ENCODE data around the gene KRTAP12-4. TPM values are rescaled to one million over a fixed set of nuclear protein-coding genes. Genes with fewer than 3 reads are reported as not detected.
"Not testable (repeated sequence)": the region's sequence is repeated elsewhere in the genome, so short reads cannot be mapped to it uniquely, and the experiment has no call there.

The KRTAP12-4 gene
- total RNA-seq, 1 donor from 2014 or later, result not detected

DNA sequence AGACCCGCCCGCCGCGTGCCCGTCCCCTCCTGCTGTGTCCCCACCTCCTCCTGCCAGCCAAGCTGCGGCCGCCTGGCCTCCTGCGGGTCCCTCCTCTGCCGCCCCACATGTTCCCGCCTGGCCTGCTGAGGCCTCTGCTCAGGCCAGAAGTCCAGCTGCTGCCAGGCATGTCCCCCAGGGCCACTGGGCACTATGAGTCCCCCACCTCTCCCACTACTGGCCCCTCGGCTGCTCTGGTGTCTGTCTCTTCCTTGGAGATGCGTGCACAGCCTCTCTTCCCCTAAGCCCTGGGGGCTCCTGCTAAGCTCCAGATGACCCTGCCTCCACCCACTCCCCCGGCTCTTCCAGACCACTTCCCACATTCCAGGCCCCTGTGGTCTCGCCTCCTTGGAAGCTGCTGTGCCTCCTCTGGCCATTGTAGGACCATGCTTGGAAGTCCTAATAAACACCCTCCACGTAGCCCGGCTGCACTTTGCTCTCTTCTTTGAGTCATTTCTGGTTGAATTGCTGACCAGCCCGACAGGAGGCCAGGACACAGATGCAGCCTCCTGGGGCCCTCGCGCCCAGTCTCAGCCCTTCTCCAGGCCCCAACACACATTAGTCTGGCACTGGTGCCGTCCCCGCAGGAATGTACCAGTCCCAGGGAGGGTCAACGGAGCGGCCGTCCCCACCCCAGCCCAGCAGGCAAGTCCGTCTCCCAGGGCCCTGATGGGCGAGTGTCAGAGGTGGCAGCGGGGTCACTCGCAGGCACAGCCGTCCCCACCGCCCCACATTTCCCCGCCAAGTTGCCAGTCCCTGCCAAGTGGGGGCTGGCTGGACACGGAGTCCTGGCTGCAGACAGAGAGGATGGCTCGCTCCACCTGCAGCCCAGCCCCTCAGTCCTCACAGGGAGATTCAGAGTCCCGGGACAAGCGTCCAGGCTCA is 43.6 kb upstream of the KRTAP12-4 start:
- H3K27ac Mint-ChIP-seq (ENCODE audit: unreplicated experiment), result no peak overlapping the region
- H3K4me1 Mint-ChIP-seq (ENCODE audit: unreplicated experiment), result peaks cover 2% of the 10 kb centered on the region
- no peaks in the 10 kb centered on the region for H3K36me3 Mint-ChIP-seq (ENCODE audit: low read depth, unreplicated experiment)
- no peak overlapping the region for H3K4me3 Mint-ChIP-seq (ENCODE audit: unreplicated experiment)
- DNase-seq (ENCODE audit: low spot score), result no peak
- H3K9me3 Mint-ChIP-seq (ENCODE audit: unreplicated experiment), result no peaks in the 10 kb centered on the region
- no peak for TF ChIP-seq CTCF (IDR thresholded peaks at IDR 0.05; ENCODE audit: unreplicated experiment)
- H3K27me3 Mint-ChIP-seq (ENCODE audit: unreplicated experiment), result peaks cover 10% of the 10 kb centered on the region

DNA sequence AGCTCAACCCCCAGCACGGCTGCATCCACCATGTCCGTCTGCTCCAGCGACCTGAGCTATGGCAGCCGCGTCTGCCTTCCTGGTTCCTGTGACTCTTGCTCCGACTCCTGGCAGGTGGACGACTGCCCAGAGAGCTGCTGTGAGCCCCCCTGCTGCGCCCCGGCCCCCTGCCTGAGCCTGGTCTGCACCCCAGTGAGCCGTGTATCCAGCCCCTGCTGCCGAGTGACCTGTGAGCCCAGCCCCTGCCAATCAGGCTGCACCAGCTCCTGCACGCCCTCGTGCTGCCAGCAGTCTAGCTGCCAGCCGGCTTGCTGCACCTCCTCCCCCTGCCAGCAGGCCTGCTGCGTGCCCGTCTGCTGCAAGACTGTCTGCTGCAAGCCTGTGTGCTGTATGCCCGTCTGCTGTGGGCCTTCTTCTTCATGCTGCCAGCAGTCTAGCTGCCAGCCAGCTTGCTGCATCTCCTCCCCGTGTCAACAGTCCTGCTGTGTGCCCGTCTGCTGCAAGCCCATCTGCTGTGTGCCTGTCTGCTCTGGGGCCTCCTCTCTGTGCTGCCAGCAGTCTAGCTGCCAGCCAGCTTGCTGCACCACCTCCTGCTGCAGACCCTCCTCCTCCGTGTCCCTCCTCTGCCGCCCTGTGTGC is 42.8 kb upstream of the KRTAP12-4 start, which contains the start of gene KRTAP10-12:
KRTAP10-12 (plus strand) TSS at position 1 of the 639 bp plus-strand sequence; CDS start at position 31, 30 bp downstream.
- not testable (repeated sequence) for H3K9me3 Mint-ChIP-seq (ENCODE audit: unreplicated experiment); H3K4me3 Mint-ChIP-seq (ENCODE audit: unreplicated experiment); H3K36me3 Mint-ChIP-seq (ENCODE audit: low read depth, unreplicated experiment); H3K4me1 Mint-ChIP-seq (ENCODE audit: unreplicated experiment); DNase-seq (ENCODE audit: low spot score)
- Mint-ChIP-seq H3K27me3 (ENCODE audit: unreplicated experiment) (peaks cover 10% of the 10 kb centered on the region), H3K27ac (ENCODE audit: unreplicated experiment) (peak within 1 kb of the TSS; percentile 7)

- no peak for DNase-seq (ENCODE audit: low spot score)
- H3K27ac Mint-ChIP-seq (ENCODE audit: unreplicated experiment), result peak overlapping the region; percentile 7
- no peaks in the 10 kb centered on the region for H3K9me3 Mint-ChIP-seq (ENCODE audit: unreplicated experiment)
- no peaks in the 10 kb centered on the region for H3K36me3 Mint-ChIP-seq (ENCODE audit: low read depth, unreplicated experiment)
- H3K4me3 Mint-ChIP-seq (ENCODE audit: unreplicated experiment), result no peak overlapping the region
- H3K27me3 Mint-ChIP-seq (ENCODE audit: unreplicated experiment), result peaks cover 7% of the 10 kb centered on the region
- peaks cover 2% of the 10 kb centered on the region for H3K4me1 Mint-ChIP-seq (ENCODE audit: unreplicated experiment)
- no peak for TF ChIP-seq CTCF (IDR thresholded peaks at IDR 0.05; ENCODE audit: unreplicated experiment)
Observed at GRCh38 chr21:44696572-44696971, 42.1 kb upstream of the KRTAP12-4 start.

GRCh38 chr21:44695641-44696040 is 41.2 kb upstream of the KRTAP12-4 start:
- H3K9me3 Mint-ChIP-seq (ENCODE audit: unreplicated experiment), result no peaks in the 10 kb centered on the region
- no peaks in the 10 kb centered on the region for H3K36me3 Mint-ChIP-seq (ENCODE audit: low read depth, unreplicated experiment)
- H3K4me3 Mint-ChIP-seq (ENCODE audit: unreplicated experiment), result peak overlapping the region; percentile 18
- no peak overlapping the region for H3K27ac Mint-ChIP-seq (ENCODE audit: unreplicated experiment)
- H3K27me3 Mint-ChIP-seq (ENCODE audit: unreplicated experiment), result peaks cover 7% of the 10 kb centered on the region
- no peak for TF ChIP-seq CTCF (IDR thresholded peaks at IDR 0.05; ENCODE audit: unreplicated experiment)
- peaks cover 2% of the 10 kb centered on the region for H3K4me1 Mint-ChIP-seq (ENCODE audit: unreplicated experiment)
- no peak for DNase-seq (ENCODE audit: low spot score)

GRCh38 chr21:44695184-44695583 is 40.7 kb upstream of the KRTAP12-4 start:
- H3K36me3 Mint-ChIP-seq (ENCODE audit: low read depth, unreplicated experiment), result no peaks in the 10 kb centered on the region
- H3K27me3 Mint-ChIP-seq (ENCODE audit: unreplicated experiment), result peaks cover 7% of the 10 kb centered on the region
- no peak for DNase-seq (ENCODE audit: low spot score)
- no peak for TF ChIP-seq CTCF (IDR thresholded peaks at IDR 0.05; ENCODE audit: unreplicated experiment)
- H3K4me1 Mint-ChIP-seq (ENCODE audit: unreplicated experiment), result peaks cover 2% of the 10 kb centered on the region
- H3K4me3 Mint-ChIP-seq (ENCODE audit: unreplicated experiment), result no peak overlapping the region
- H3K27ac Mint-ChIP-seq (ENCODE audit: unreplicated experiment), result no peak overlapping the region
- no peaks in the 10 kb centered on the region for H3K9me3 Mint-ChIP-seq (ENCODE audit: unreplicated experiment)

Measured in endothelial cell (in vitro differentiated cells).